ENCODE results near the gene ZMYND10.

Gene ZMYND10

DNA sequence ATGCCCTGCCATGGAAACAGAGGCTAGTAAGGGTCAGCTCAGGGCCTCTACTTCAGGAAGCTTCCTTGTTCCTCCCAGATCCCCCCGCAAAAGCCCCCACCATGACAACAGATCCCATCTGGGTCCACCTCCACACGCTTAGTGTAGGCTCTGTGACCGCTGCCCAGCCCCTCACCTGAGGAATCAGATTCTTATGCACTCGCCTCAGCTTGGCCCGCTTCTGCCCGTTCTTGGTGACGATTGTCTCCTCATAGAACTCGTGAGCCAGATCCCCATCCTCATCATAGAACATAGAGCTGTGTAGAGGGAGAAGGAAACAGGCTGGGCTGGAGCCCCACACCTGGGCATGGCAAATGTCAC lies 19.4 kb downstream of the ZMYND10 start:
- Histone ChIP-seq H3K27ac (ENCODE audit: low read depth in 2 of 2, low read length in 2 of 2) (no peak overlapping the region), H3K9ac (ENCODE audit: low read depth in 1 of 2, low read length in 2 of 2) (no peak overlapping the region), H3K4me3 (ENCODE audit: low read length in 2 of 2) (no peak overlapping the region), H3K4me1 (ENCODE audit: control insufficient read depth in 2 of 2, insufficient read depth in 2 of 2, low read length in 2 of 2) (peaks cover 24 to 29% of the 10 kb centered on the region in 2 donors), H3K27me3 (ENCODE audit: control insufficient read depth in 2 of 2, insufficient read depth in 2 of 2, low read length in 2 of 2) (no peaks in the 10 kb centered on the region), H3K9me3 (ENCODE audit: control insufficient read depth in 2 of 2, low read length in 2 of 2) (no peaks in the 10 kb centered on the region), H3K36me3 (ENCODE audit: control insufficient read depth in 2 of 2, insufficient read depth in 2 of 2, low read length in 2 of 2) (peaks cover 26 to 30% of the 10 kb centered on the region in 2 donors)

DNA sequence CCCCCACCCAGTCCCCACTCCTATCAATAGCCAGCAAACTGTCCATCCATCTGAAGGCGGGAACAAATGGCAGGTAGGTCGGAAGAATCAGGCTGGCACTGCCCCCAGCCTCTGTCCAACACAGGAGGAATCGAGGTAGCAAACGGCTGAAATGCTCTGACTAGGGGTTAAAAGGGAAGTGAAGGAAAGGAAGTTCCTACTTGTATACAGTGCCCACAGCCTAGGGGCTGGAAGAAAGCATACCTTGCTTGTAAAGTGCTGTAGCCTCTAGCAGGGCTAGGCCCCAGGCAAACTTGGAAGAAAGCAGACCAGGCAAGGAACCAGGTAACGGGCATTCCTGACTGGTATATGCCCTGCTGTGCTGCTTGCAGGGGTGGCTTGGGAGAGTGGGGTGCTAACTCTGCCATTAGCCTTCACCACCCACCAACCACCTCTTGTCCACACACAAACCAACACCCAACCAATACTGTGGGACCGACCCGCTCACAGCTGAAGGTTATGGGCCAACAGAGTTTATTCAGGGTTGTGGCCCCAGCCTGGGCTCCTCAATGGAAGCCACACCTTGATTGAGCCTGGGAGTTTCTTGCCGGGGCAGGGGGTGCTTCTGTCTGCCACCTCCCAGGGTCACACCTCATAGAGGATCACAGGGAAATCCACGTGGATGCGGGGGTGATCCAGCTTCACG lies 19.9 kb downstream of the ZMYND10 start:
- Histone ChIP-seq H3K4me1 (ENCODE audit: control insufficient read depth in 2 of 2, insufficient read depth in 2 of 2, low read length in 2 of 2) (peaks cover 26 to 30% of the 10 kb centered on the region in 2 donors), H3K9me3 (ENCODE audit: control insufficient read depth in 2 of 2, low read length in 2 of 2) (no peaks in the 10 kb centered on the region), H3K36me3 (ENCODE audit: control insufficient read depth in 2 of 2, insufficient read depth in 2 of 2, low read length in 2 of 2) (peaks cover 22 to 24% of the 10 kb centered on the region in 2 donors), H3K27ac (ENCODE audit: low read depth in 2 of 2, low read length in 2 of 2) (no peak overlapping the region), H3K4me3 (ENCODE audit: low read length in 2 of 2) (no peak overlapping the region), H3K27me3 (ENCODE audit: control insufficient read depth in 2 of 2, insufficient read depth in 2 of 2, low read length in 2 of 2) (no peaks in the 10 kb centered on the region), H3K9ac (ENCODE audit: low read depth in 1 of 2, low read length in 2 of 2) (no peak overlapping the region)

DNA sequence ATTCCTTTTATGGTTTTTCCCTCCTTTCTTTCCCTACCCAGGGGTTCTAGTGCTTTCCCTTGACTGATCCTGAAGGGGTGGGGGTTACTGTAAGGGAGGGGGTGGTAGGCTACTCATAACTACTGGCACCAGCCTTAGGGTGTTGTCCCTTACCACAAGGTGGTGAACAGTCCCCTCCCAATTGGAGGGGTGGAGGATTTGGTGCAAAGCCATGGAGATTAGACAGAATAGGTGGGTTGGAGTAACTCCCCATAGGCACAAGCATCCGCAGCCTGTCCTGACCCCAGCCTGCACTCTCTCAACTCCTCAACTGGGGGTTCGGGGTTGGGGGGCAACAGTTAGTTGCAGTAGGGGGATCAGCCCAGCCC lies 20.4 kb downstream of the ZMYND10 start:
- Histone ChIP-seq H3K36me3 (ENCODE audit: control insufficient read depth in 2 of 2, insufficient read depth in 2 of 2, low read length in 2 of 2) (peaks cover 16 to 19% of the 10 kb centered on the region in 2 donors), H3K4me1 (ENCODE audit: control insufficient read depth in 2 of 2, insufficient read depth in 2 of 2, low read length in 2 of 2) (peaks cover 31 to 35% of the 10 kb centered on the region in 2 donors), H3K4me3 (ENCODE audit: low read length in 2 of 2) (no peak overlapping the region), H3K27me3 (ENCODE audit: control insufficient read depth in 2 of 2, insufficient read depth in 2 of 2, low read length in 2 of 2) (no peaks in the 10 kb centered on the region), H3K9ac (ENCODE audit: low read depth in 1 of 2, low read length in 2 of 2) (no peak overlapping the region), H3K27ac (ENCODE audit: low read depth in 2 of 2, low read length in 2 of 2) (no peak overlapping the region), H3K9me3 (ENCODE audit: control insufficient read depth in 2 of 2, low read length in 2 of 2) (no peaks in the 10 kb centered on the region)

DNA sequence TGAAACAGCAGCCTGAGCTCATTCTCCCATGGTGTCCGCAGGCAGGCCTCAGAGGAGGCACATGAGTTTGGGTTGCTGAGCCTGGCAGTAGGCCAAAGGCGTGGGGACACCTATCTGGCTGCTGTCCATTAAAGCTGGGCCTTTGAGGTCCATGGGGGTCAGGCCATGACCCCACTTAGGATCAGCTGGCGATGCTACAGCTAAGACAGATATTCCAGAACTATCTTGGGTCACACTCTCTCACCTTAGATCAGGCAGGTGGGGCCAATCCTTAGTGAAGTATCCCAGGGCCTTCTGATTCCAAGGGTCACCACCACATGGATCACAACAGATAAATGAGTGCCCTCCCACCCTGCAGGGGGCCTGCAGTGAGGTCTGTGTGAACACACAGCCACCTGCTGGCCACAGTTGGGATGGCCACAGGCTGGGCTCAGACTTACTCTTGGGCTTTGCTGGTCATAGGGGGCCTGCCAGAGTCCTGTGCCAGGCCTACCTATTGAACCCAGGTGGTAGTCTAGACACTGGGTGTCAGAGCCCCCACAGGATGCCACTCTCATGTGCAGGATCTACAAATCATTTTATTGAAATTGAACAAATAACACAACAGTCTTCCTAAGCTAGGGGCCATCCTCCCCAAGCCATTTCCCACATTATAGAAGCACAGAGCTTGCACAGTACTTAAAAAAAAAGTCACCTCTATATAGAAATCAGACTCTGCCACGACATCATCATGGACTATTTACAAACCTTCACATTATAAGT lies 21.0 kb downstream of the ZMYND10 start:
- Histone ChIP-seq H3K27me3 (ENCODE audit: control insufficient read depth in 2 of 2, insufficient read depth in 2 of 2, low read length in 2 of 2) (no peaks in the 10 kb centered on the region), H3K27ac (ENCODE audit: low read depth in 2 of 2, low read length in 2 of 2) (peak overlapping the region; percentile 24 to 59), H3K36me3 (ENCODE audit: control insufficient read depth in 2 of 2, insufficient read depth in 2 of 2, low read length in 2 of 2) (peaks cover 12 to 17% of the 10 kb centered on the region in 2 donors), H3K9ac (ENCODE audit: low read depth in 1 of 2, low read length in 2 of 2) (peak overlapping the region in 1 of 2 donors; percentile 3), H3K4me3 (ENCODE audit: low read length in 2 of 2) (no peak overlapping the region), H3K4me1 (ENCODE audit: control insufficient read depth in 2 of 2, insufficient read depth in 2 of 2, low read length in 2 of 2) (peaks cover 37 to 40% of the 10 kb centered on the region in 2 donors), H3K9me3 (ENCODE audit: control insufficient read depth in 2 of 2, low read length in 2 of 2) (no peaks in the 10 kb centered on the region)

DNA sequence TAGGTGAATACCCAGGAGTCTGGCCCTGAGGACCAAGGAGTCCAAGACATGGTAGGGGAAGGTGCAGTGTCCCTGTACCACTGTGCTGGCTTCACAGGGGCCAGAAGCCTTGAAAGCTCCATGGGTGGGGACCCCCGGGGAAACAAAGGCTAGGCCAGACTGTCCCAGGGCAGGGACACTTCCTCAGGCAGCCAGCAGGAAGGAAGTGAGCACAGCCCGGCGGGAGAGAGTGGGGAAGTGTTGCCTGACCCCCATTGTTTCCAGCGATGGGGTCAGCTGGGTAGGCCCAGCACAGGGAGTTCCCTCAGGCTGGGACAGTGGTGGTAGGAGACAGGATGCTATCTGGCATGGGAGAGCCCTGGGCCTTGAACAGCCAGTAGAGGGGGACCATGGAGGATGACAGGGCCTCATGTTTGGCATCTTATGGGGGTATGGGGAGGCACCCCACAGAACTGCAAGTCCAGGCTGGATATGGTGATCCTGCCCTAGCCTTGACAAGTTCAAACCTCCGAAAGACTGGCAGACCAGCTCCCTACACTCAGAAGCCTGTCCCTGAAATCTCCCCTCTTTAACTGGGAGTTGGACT lies 21.8 kb downstream of the ZMYND10 start:
- peaks cover 9 to 17% of the 10 kb centered on the region in 2 donors for H3K36me3 ChIP-seq (ENCODE audit: control insufficient read depth in 2 of 2, insufficient read depth in 2 of 2, low read length in 2 of 2)
- H3K4me3 ChIP-seq (ENCODE audit: low read length in 2 of 2) = no peak overlapping the region
- no peaks in the 10 kb centered on the region for H3K27me3 ChIP-seq (ENCODE audit: control insufficient read depth in 2 of 2, insufficient read depth in 2 of 2, low read length in 2 of 2)
- peaks cover 44 to 47% of the 10 kb centered on the region in 2 donors for H3K4me1 ChIP-seq (ENCODE audit: control insufficient read depth in 2 of 2, insufficient read depth in 2 of 2, low read length in 2 of 2)
- no peaks in the 10 kb centered on the region for H3K9me3 ChIP-seq (ENCODE audit: control insufficient read depth in 2 of 2, low read length in 2 of 2)
- H3K9ac ChIP-seq (ENCODE audit: low read depth in 1 of 2, low read length in 2 of 2) = no peak overlapping the region
- H3K27ac ChIP-seq (ENCODE audit: low read depth in 2 of 2, low read length in 2 of 2) = peak overlapping the region; percentile 59 to 93

DNA sequence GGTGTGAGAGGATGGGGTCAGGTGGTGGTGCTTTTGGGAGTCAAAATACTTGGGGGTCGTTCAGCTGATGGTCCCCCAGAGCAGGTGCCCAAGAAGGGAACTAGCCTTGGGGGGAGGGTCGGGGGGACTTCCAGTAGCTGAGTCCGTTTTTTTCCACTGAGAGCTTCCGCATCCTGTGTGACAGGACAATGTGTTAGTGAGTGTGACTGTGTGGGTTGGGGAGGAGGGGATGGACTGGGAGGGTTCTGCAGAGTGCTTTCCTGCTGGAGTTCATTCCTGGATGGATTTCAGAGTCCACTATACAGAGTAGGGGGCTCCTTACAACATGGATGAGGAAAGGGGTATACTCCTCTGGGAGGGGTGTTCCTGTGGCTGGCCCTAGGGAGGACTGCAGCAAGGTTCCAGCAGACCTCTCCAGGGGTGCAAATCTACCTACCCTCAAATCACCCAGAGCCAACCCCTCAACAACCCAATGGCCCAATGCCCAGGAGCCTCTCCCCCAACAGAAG lies 22.4 kb downstream of the ZMYND10 start:
- Histone ChIP-seq H3K27ac (ENCODE audit: low read depth in 2 of 2, low read length in 2 of 2) (peak overlapping the region; percentile 93 to 95), H3K9me3 (ENCODE audit: control insufficient read depth in 2 of 2, low read length in 2 of 2) (no peaks in the 10 kb centered on the region), H3K9ac (ENCODE audit: low read depth in 1 of 2, low read length in 2 of 2) (peak overlapping the region; percentile 49 to 62), H3K27me3 (ENCODE audit: control insufficient read depth in 2 of 2, insufficient read depth in 2 of 2, low read length in 2 of 2) (no peaks in the 10 kb centered on the region), H3K4me1 (ENCODE audit: control insufficient read depth in 2 of 2, insufficient read depth in 2 of 2, low read length in 2 of 2) (peaks cover 44 to 48% of the 10 kb centered on the region in 2 donors), H3K4me3 (ENCODE audit: low read length in 2 of 2) (no peak overlapping the region), H3K36me3 (ENCODE audit: control insufficient read depth in 2 of 2, insufficient read depth in 2 of 2, low read length in 2 of 2) (peaks cover 9 to 17% of the 10 kb centered on the region in 2 donors)

DNA sequence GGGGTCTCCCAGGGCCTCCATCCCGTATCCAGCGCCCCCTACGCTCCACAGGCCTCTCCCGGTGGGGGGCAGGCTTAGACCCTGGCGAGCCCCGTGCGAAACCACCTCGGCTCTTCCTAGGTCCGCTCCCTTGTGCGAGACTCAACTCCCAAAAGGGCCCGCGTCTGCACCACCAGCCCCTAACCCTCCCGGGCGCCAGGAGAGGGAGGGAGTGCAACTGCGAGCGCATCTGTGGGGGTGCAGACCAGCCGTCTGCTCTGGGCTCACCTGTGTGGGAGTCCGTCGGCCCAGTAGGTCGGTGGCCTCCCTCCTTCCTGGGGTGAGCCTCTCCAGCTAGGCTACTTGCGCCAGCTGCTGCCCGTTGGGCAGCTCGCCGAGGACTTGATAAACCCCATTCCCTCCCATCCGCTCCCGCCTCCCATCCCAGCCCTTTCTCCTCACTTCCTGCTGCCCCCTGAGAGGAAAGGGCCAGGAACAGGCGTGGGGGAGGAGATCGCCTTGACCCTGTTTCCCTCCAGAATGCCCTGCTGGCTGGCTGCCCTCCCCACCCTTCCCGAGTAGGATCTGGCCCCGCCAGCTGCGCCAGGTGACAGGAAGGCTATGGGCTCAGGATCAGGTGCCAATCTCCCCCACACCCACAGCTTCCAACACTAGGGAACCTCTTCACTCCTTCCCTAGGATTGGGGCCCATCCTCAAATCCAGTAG lies 23.0 kb downstream of the ZMYND10 start, which contains the start of gene HYAL2:
HYAL2 (minus strand) TSS at position 360 of the 706 bp plus-strand sequence. CDS start 2,256 bp downstream, outside the sequence.
- Histone ChIP-seq H3K27me3 (ENCODE audit: control insufficient read depth in 2 of 2, insufficient read depth in 2 of 2, low read length in 2 of 2) (no peaks in the 10 kb centered on the region), H3K36me3 (ENCODE audit: control insufficient read depth in 2 of 2, insufficient read depth in 2 of 2, low read length in 2 of 2) (peaks cover 9 to 19% of the 10 kb centered on the region in 2 donors), H3K9ac (ENCODE audit: low read depth in 1 of 2, low read length in 2 of 2) (peak within 1 kb of the TSS; percentile 87 to 97), H3K27ac (ENCODE audit: low read depth in 2 of 2, low read length in 2 of 2) (peak within 1 kb of the TSS; percentile 93 to 95), H3K9me3 (ENCODE audit: control insufficient read depth in 2 of 2, low read length in 2 of 2) (no peaks in the 10 kb centered on the region), H3K4me1 (ENCODE audit: control insufficient read depth in 2 of 2, insufficient read depth in 2 of 2, low read length in 2 of 2) (peaks cover 49 to 52% of the 10 kb centered on the region in 2 donors), H3K4me3 (ENCODE audit: low read length in 2 of 2) (peak within 1 kb of the TSS; percentile 89 to 90)

DNA sequence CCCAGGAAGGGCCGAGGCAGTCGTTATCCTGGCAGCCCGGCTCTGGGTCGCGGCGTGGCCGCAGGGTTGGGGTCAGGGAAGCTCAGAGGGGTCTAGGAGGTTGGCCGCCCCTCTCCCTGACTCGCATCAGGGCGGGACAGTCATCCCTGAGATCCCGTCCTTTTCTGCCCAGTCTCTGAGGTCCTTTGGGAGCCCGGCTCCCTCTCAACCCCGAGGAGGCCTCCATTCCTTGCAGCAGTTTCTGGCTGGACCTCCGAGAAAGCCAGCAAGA lies 23.5 kb downstream of the ZMYND10 start:
- Histone ChIP-seq H3K36me3 (ENCODE audit: control insufficient read depth in 2 of 2, insufficient read depth in 2 of 2, low read length in 2 of 2) (peaks cover 9 to 19% of the 10 kb centered on the region in 2 donors), H3K4me3 (ENCODE audit: low read length in 2 of 2) (peak overlapping the region; percentile 89 to 90), H3K9me3 (ENCODE audit: control insufficient read depth in 2 of 2, low read length in 2 of 2) (no peaks in the 10 kb centered on the region), H3K27me3 (ENCODE audit: control insufficient read depth in 2 of 2, insufficient read depth in 2 of 2, low read length in 2 of 2) (no peaks in the 10 kb centered on the region), H3K9ac (ENCODE audit: low read depth in 1 of 2, low read length in 2 of 2) (peak overlapping the region; percentile 49 to 62), H3K4me1 (ENCODE audit: control insufficient read depth in 2 of 2, insufficient read depth in 2 of 2, low read length in 2 of 2) (peaks cover 49 to 52% of the 10 kb centered on the region in 2 donors), H3K27ac (ENCODE audit: low read depth in 2 of 2, low read length in 2 of 2) (peak overlapping the region; percentile 93 to 95)

DNA sequence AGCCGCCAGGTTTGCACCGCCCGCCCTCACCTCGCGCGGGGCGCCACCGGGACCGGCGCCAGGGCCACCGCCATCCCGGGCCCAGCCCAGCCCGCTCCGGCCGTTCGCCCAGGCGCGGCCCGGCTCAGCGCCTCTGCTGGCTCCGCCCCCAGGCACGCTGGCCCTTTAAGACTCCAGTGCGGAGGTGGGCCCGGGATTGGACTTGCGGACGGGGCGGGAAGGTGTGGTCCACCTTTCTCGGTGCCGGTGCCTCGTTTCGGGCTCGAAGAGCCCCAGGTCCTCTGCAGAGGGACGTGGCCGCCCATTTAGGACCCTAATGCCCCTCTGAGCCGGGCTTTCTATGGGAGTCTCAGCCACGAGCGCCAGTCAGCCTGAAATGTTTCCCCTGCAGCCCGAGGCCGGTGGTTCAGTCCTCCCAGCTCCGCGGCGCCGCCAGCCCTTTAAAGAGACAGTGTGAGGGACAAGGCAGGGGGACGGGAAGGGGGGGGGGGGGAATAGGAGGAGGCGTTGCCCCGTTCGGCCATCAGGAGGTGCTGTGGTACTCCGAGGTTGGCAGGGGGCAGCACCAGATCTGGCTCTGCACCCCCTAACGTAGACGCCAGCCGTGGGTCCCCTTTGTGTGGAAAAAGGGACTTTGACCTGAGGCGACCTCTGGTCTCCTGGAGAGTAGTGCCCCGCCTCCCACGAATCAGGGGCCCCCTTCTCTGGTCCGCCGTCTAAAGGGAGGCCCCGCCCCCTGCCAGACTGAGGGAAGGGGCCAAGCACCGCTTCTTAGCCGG lies 24.0 kb downstream of the ZMYND10 start:
- peaks cover 51 to 54% of the 10 kb centered on the region in 2 donors for H3K4me1 ChIP-seq (ENCODE audit: control insufficient read depth in 2 of 2, insufficient read depth in 2 of 2, low read length in 2 of 2)
- no peaks in the 10 kb centered on the region for H3K9me3 ChIP-seq (ENCODE audit: control insufficient read depth in 2 of 2, low read length in 2 of 2)
- peak overlapping the region; percentile 93 to 95 for H3K27ac ChIP-seq (ENCODE audit: low read depth in 2 of 2, low read length in 2 of 2)
- peak overlapping the region; percentile 87 to 97 for H3K9ac ChIP-seq (ENCODE audit: low read depth in 1 of 2, low read length in 2 of 2)
- no peaks in the 10 kb centered on the region for H3K27me3 ChIP-seq (ENCODE audit: control insufficient read depth in 2 of 2, insufficient read depth in 2 of 2, low read length in 2 of 2)
- peak overlapping the region; percentile 89 to 90 for H3K4me3 ChIP-seq (ENCODE audit: low read length in 2 of 2)
- peaks cover 11 to 19% of the 10 kb centered on the region in 2 donors for H3K36me3 ChIP-seq (ENCODE audit: control insufficient read depth in 2 of 2, insufficient read depth in 2 of 2, low read length in 2 of 2)

All from mucosa of rectum (tissue), 2 donors.